Neural cell (in vitro differentiated cells): ENCODE data around the gene RALA. TPM values are rescaled to one million over a fixed set of nuclear protein-coding genes. Genes with fewer than 3 reads are reported as not detected.

Experiments used
- H2AFZ ChIP-seq: fragments of 200-600, 300-800 bp; sonication (generic), shearing (Covaris generic); 2 replicates; pipeline ENCODE4 v1.6.0; 2014; ENCODE audit warnings: low read depth, mild to moderate bottlenecking, antibody characterized with exemption, low read length, moderate library complexity
- H3F3A ChIP-seq: fragments of 200-600 bp; shearing (Covaris generic); 2 replicates; pipeline ENCODE4 v1.6.1; 2016; ENCODE audit warnings: mild to moderate bottlenecking, moderate library complexity, mixed read lengths, antibody characterized with exemption, low read length; ENCODE audit not compliant: insufficient read depth, poor library complexity, severe bottlenecking
- H3K27ac ChIP-seq: fragments of 200-600, 300-800 bp; sonication (generic), shearing (Covaris generic); 2 replicates; pipeline ENCODE4 v1.5.1; 2014; ENCODE audit warnings: mild to moderate bottlenecking, low read length, moderate library complexity
- H3K27me3 ChIP-seq: fragments of 300-800, 200-600 bp; sonication (generic), shearing (Covaris generic); 2 replicates; pipeline ENCODE4 v1.6.0; 2014; ENCODE audit warnings: mild to moderate bottlenecking, low read depth, low read length, moderate library complexity; ENCODE audit not compliant: insufficient read depth
- H3K36me3 ChIP-seq: fragments of 300-800, 200-600 bp; sonication (generic), shearing (Covaris generic); 2 replicates; pipeline ENCODE4 v1.5.1; 2014; ENCODE audit warnings: mild to moderate bottlenecking, antibody characterized with exemption, low read length, moderate library complexity; ENCODE audit not compliant: insufficient read depth
- H3K4me2 ChIP-seq: fragments of 300-800, 200-600 bp; sonication (generic), shearing (Covaris generic); 2 replicates; pipeline ENCODE4 v1.6.0; 2014; ENCODE audit warnings: mild to moderate bottlenecking, low read length
- H3K4me3 ChIP-seq: fragments of 300-800, 200-600 bp; sonication (generic), shearing (Covaris generic); 2 replicates; pipeline ENCODE4 v1.5.1; 2014; ENCODE audit warnings: mild to moderate bottlenecking, low read length, moderate library complexity
- H3K79me2 ChIP-seq: fragments of 200-600 bp; shearing (Covaris generic); replicated peaks from 2 replicates; pipeline ENCODE4 v1.6.0; 2014; ENCODE audit warnings: mild to moderate bottlenecking, low read length, moderate library complexity; ENCODE audit not compliant: insufficient read depth
- H3K9ac ChIP-seq: fragments of 300-800, 200-600 bp; sonication (generic), shearing (Covaris generic); 2 replicates; pipeline ENCODE4 v1.6.1; 2016; ENCODE audit warnings: mild to moderate bottlenecking, low read length, mixed read lengths
- H3K9me2 ChIP-seq: fragments of 200-600 bp; shearing (Covaris generic); 2 replicates; pipeline ENCODE4 v1.6.1; 2016; ENCODE audit warnings: mild to moderate bottlenecking, low read length, mixed read lengths; ENCODE audit not compliant: insufficient read depth
- H3K9me3 ChIP-seq: fragments of 200-600, 300-800 bp; sonication (generic), shearing (Covaris generic); 2 replicates; pipeline ENCODE4 v1.6.1; 2016; ENCODE audit warnings: mild to moderate bottlenecking, mixed run types, low read length, moderate library complexity, mixed read lengths
- H4K20me1 ChIP-seq: fragments of 200-600 bp; shearing (Covaris generic); 2 replicates; pipeline ENCODE4 v1.6.1; 2016; ENCODE audit warnings: mild to moderate bottlenecking, mixed run types; ENCODE audit not compliant: insufficient read depth
- CTCF ChIP-seq: fragments of 450-650 bp; IDR thresholded peaks from 2 replicates; pipeline ENCODE4 v1.5.1; 2014; ENCODE audit warnings: antibody characterized with exemption, mild to moderate bottlenecking, moderate library complexity; ENCODE audit not compliant: poor library complexity, severe bottlenecking
- EP300 ChIP-seq: fragments of 450-650 bp; conservative IDR thresholded peaks from 2 replicates; pipeline ENCODE4 v1.6.1; 2014; ENCODE audit warnings: antibody characterized with exemption, mild to moderate bottlenecking, moderate library complexity; ENCODE audit not compliant: poor library complexity, severe bottlenecking
- EZH2 ChIP-seq: fragments of 200-600, 300-800 bp; shearing (Covaris generic), sonication (generic); IDR thresholded peaks from 2 replicates; pipeline ENCODE4 v1.6.1; 2014; ENCODE audit warnings: antibody characterized with exemption, low read length, borderline replicate concordance, mild to moderate bottlenecking; ENCODE audit not compliant: insufficient read depth, poor library complexity, severe bottlenecking
- MXI1 ChIP-seq: fragments of 450-650 bp; conservative IDR thresholded peaks from 2 replicates; pipeline ENCODE4 v1.6.1; 2014; ENCODE audit warnings: antibody characterized with exemption, mild to moderate bottlenecking; ENCODE audit not compliant: poor library complexity, severe bottlenecking
- POLR2AphosphoS5 ChIP-seq: IDR thresholded peaks from 2 replicates; pipeline ENCODE4 v1.6.1; 2012
- RAD21 ChIP-seq: fragments of 450-650 bp; conservative IDR thresholded peaks from 2 replicates; pipeline ENCODE4 v1.6.1; 2014; ENCODE audit warnings: antibody characterized with exemption, mild to moderate bottlenecking, moderate library complexity
- REST ChIP-seq: IDR thresholded peaks from 2 replicates; pipeline ENCODE4 v1.6.1; 2012; ENCODE audit warnings: borderline replicate concordance
- SMC3 ChIP-seq: fragments of 450-650 bp; conservative IDR thresholded peaks from 2 replicates; pipeline ENCODE4 v1.6.1; 2014; ENCODE audit warnings: antibody characterized with exemption, mild to moderate bottlenecking, moderate library complexity; ENCODE audit not compliant: poor library complexity
- TAF1 ChIP-seq: IDR thresholded peaks from 2 replicates; pipeline ENCODE4 v1.6.1; 2012; ENCODE audit warnings: low read depth
- polyA plus RNA-seq: library from polyadenylated mRNA; depleted of rRNA; stranded (reverse); fragments of >200 nt; gene quantifications from 2 replicates; pipeline ENCODE4 v1.2.3, GENCODE V29; 2014

RALA gene
- polyA plus RNA-seq, 1 donor from 2014 or later: 36.2 TPM

- no peak for TF ChIP-seq EP300
- no peak for TF ChIP-seq REST
- TF ChIP-seq EZH2: no peak
- no peak for TF ChIP-seq SMC3
- TF ChIP-seq POLR2AphosphoS5: no peak
- TF ChIP-seq TAF1: no peak
- no peak for TF ChIP-seq MXI1
- no peak for TF ChIP-seq CTCF
- no peak for TF ChIP-seq RAD21
- Histone ChIP-seq H3K4me2 (no peak overlapping the region), H3K9me2 (no peaks in the 10 kb centered on the region), H3K36me3 (no peaks in the 10 kb centered on the region), H3K4me3 (no peak overlapping the region), H2AFZ (no peak overlapping the region), H3K9ac (no peak overlapping the region), H3K79me2 (no peaks in the 10 kb centered on the region), H3K27ac (no peak overlapping the region), H3K27me3 (no peaks in the 10 kb centered on the region), H3K9me3 (no peaks in the 10 kb centered on the region), H4K20me1 (no peaks in the 10 kb centered on the region), H3F3A (no peaks in the 10 kb centered on the region)
Measured at GRCh38 chr7:39721919-39722597, 98.7 kb downstream of the RALA start.

DNA sequence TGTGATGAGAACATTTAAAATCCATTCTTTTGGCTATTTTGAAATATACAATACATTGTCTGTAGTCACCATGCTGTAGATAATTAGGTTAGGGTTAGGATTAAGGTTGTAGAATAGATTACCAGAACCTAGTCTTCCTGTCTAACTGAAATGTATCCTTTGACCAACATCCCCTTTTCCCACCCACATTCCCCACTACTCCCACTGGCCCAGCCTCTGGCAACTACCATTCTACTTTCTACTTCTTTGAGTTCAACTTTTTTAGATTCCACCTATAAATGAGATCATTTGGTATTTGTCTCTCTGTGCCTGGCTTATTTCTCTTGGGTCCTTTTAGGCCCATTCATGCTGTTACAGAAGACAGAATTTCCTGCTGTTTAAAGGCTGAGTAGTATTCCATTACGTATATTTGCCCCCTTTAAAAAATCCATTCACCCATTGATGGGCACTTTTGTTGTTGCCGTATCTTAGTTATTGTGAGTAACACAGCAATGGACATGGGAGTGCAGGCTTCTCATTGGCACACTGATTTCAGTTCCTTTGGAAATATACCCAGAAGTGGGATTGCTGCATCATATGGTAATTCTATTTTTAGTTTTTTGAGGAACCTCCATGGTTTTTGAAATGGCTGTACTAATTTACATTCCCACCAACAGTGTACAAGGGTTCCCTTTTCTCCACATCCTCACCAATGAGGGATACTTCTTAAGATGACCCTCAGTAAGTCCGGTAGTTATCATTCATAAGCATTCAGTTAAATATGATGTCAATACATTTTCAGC lies 104.0 kb downstream of the RALA start:
- no peaks in the 10 kb centered on the region for H3K9me3 ChIP-seq
- no peak overlapping the region for H3K4me2 ChIP-seq
- no peaks in the 10 kb centered on the region for H4K20me1 ChIP-seq
- no peaks in the 10 kb centered on the region for H3F3A ChIP-seq
- no peak overlapping the region for H2AFZ ChIP-seq
- H3K4me3 ChIP-seq: no peak overlapping the region
- peaks cover 2% of the 10 kb centered on the region for H3K27me3 ChIP-seq
- no peak for TF ChIP-seq SMC3
- no peak for TF ChIP-seq EZH2
- no peak for TF ChIP-seq RAD21
- no peak for TF ChIP-seq MXI1
- TF ChIP-seq REST: no peak
- TF ChIP-seq CTCF: no peak
- TF ChIP-seq TAF1: no peak
- no peak for TF ChIP-seq EP300
- TF ChIP-seq POLR2AphosphoS5: no peak
- no peak overlapping the region for H3K27ac ChIP-seq
- H3K36me3 ChIP-seq: no peaks in the 10 kb centered on the region
- no peaks in the 10 kb centered on the region for H3K9me2 ChIP-seq
- H3K79me2 ChIP-seq: no peaks in the 10 kb centered on the region
- H3K9ac ChIP-seq: no peak overlapping the region
